Measurements from ENCODE around the gene RBFOX2. TPM values are rescaled to one million over a fixed set of nuclear protein-coding genes. Genes with fewer than 3 reads are reported as not detected.

RBFOX2 gene
- total and polyA plus RNA-seq, 2 donors (not counting 3 experiments of a cell fraction or from before 2014, with no cell fraction given): 125 to 142 TPM

GRCh38 chr22:35688913-35689675 is 339.5 kb downstream of the RBFOX2 start:
- Histone ChIP-seq H3K9ac (replicated peaks; ENCODE audit: extremely low read depth, insufficient read depth, low read length) (no peak overlapping the region), H3K4me3 (replicated peaks in 1 of 3; ENCODE audit: insufficient read depth in 1 of 3, low read depth in 1 of 3, low read length in 3 of 3) (no peak overlapping the region), H3K4me2 (ENCODE audit: insufficient read depth, low read length) (no peak overlapping the region), H3K9me1 (replicated peaks; ENCODE audit: control insufficient read depth, extremely low read depth, insufficient read depth, low read length) (no peaks in the 10 kb centered on the region), H3K79me2 (ENCODE audit: control insufficient read depth, insufficient read depth, low read length) (no peaks in the 10 kb centered on the region), H3K36me3 (ENCODE audit: control insufficient read depth in 2 of 2, extremely low read depth in 1 of 2, insufficient read depth in 2 of 2, low read length in 2 of 2) (no peaks in the 10 kb centered on the region), H4K20me1 (replicated peaks; ENCODE audit: control insufficient read depth, extremely low read depth, insufficient read depth, low read length) (no peaks in the 10 kb centered on the region), H3K9me3 (replicated peaks; ENCODE audit: control insufficient read depth, insufficient read depth, low read length) (no peaks in the 10 kb centered on the region), H3K27me3 (ENCODE audit: control insufficient read depth in 2 of 2, insufficient read depth in 2 of 2, low read length in 2 of 2) (peaks cover 0 to 4% of the 10 kb centered on the region in 2 experiments), H3K4me1 (ENCODE audit: control insufficient read depth, extremely low read depth, insufficient read depth, low read length) (no peaks in the 10 kb centered on the region), H3K27ac (ENCODE audit: insufficient read depth, low read depth, low read length) (no peak overlapping the region), H2AFZ (ENCODE audit: low read depth, low read length) (no peak overlapping the region)
- no peak for FAIRE-seq
- dilution Hi-C loops (cut with MboI; ENCODE audit: extremely low pct_ligation_motif_present, low sequenced_read_pairs) (no loop called here), intact Hi-C loops (cut with micrococcal nuclease) (no loop called here)
- ChIA-PET POLR2A (no interaction called here), CTCF (interaction anchor here (1.1 kb wide), 1 partner anchor 377 kb away, joined by 4 read pairs; no protein-coding TSS in a partner anchor)
- DNase-seq (ENCODE audit: low read depth, low spot score): no peak
- TF ChIP-seq FOS (IDR thresholded peaks at IDR 0.05; ENCODE audit: borderline replicate concordance, insufficient read depth, low read length) (no peak), JUN (IDR thresholded peaks at IDR 0.05; ENCODE audit: borderline replicate concordance, insufficient read depth, insufficient read length, low read depth) (no peak), POLR2A (IDR thresholded peaks at IDR 0.05; ENCODE audit: low read depth, low read length) (no peak), POLR2AphosphoS5 (IDR thresholded peaks at IDR 0.05; ENCODE audit: insufficient read depth, low read depth, low read length) (no peak), MAX (IDR thresholded peaks at IDR 0.05; ENCODE audit: insufficient read depth, insufficient read length) (no peak), EZH2 (IDR thresholded peaks at IDR 0.05; ENCODE audit: borderline replicate concordance, low read depth, low read length, severe bottlenecking) (no peak), CTCF (IDR thresholded peaks at IDR 0.05; ENCODE audit: extremely low read depth in 1 of 2, insufficient read depth in 1 of 2, low read depth in 1 of 2, low read length in 2 of 2) (no peak), MYC (IDR thresholded peaks at IDR 0.05; ENCODE audit: low read depth, low read length) (no peak), GATA2 (IDR thresholded peaks at IDR 0.05; ENCODE audit: insufficient read depth, insufficient read length, low read depth, low read length) (no peak)
- no TSS peak for BruUV-seq (replicated peaks)

Other genes with a start within 250 kb of the RBFOX2 start
- gene APOL3, start 131.9 kb upstream of the RBFOX2 start, total RNA-seq: 15.4 and 36.9 TPM in 2 replicates
- gene APOL3, start 131.9 kb upstream of the RBFOX2 start, polyA plus RNA-seq: 16.6 and 17.9 TPM in 2 replicates
- 0.97 and 2.6 TPM in 2 replicates for gene APOL4, start 173.0 kb upstream of the RBFOX2 start, total RNA-seq
- gene APOL4, start 173.0 kb upstream of the RBFOX2 start, polyA plus RNA-seq: 0.25 and 0.33 TPM in 2 replicates
- 37.6 and 41.9 TPM in 2 replicates for gene APOL2, start 210.7 kb upstream of the RBFOX2 start, total RNA-seq
- gene APOL2, start 210.7 kb upstream of the RBFOX2 start, polyA plus RNA-seq: 16.9 and 17.8 TPM in 2 replicates
- 9.3 and 14.1 TPM in 2 replicates for gene APOL1, start 224.3 kb upstream of the RBFOX2 start, total RNA-seq
- gene APOL1, start 224.3 kb upstream of the RBFOX2 start, polyA plus RNA-seq: 6.8 and 8.2 TPM in 2 replicates